Measurements from ENCODE around the gene MAD1L1.

The MAD1L1 gene

GRCh38 chr7:1897861-1898627 lies 334.7 kb downstream of the MAD1L1 start:
- no peak for DNase-seq (ENCODE audit: low read depth)

- no peak for DNase-seq (ENCODE audit: low read depth)
Measured at GRCh38 chr7:1897076-1897860, 335.5 kb downstream of the MAD1L1 start.

- DNase-seq (ENCODE audit: low read depth), result no peak
Measured at GRCh38 chr7:1895664-1896515, 336.9 kb downstream of the MAD1L1 start.

- no peak for DNase-seq (ENCODE audit: low read depth)
Measured at GRCh38 chr7:1894906-1895663, 337.7 kb downstream of the MAD1L1 start.

- no peak for DNase-seq (ENCODE audit: low read depth)
Measured at GRCh38 chr7:1894313-1894900, 338.3 kb downstream of the MAD1L1 start.

- DNase-seq (ENCODE audit: low read depth), result no peak
Measured at GRCh38 chr7:1893451-1893850, 339.3 kb downstream of the MAD1L1 start.

- DNase-seq (ENCODE audit: low read depth), result no peak
Measured at GRCh38 chr7:1893036-1893435, 339.7 kb downstream of the MAD1L1 start.

GRCh38 chr7:1892011-1892965 lies 340.5 kb downstream of the MAD1L1 start:
- DNase-seq (ENCODE audit: low read depth), result no peak

GRCh38 chr7:1890289-1891235 lies 342.2 kb downstream of the MAD1L1 start:
- no peak for DNase-seq (ENCODE audit: low read depth)

- no peak for DNase-seq (ENCODE audit: low read depth)
Measured at GRCh38 chr7:1889556-1890181, 343.1 kb downstream of the MAD1L1 start.

GRCh38 chr7:1889091-1889490 lies 343.7 kb downstream of the MAD1L1 start:
- DNase-seq (ENCODE audit: low read depth), result no peak

- no peak for DNase-seq (ENCODE audit: low read depth)
Measured at GRCh38 chr7:1888425-1888824, 344.3 kb downstream of the MAD1L1 start.

- DNase-seq (ENCODE audit: low read depth), result no peak
Measured at GRCh38 chr7:1887251-1887650, 345.5 kb downstream of the MAD1L1 start.

GRCh38 chr7:1886361-1887064 lies 346.2 kb downstream of the MAD1L1 start:
- no peak for DNase-seq (ENCODE audit: low read depth)

GRCh38 chr7:1885465-1886226 lies 347.1 kb downstream of the MAD1L1 start:
- DNase-seq (ENCODE audit: low read depth), result no peak

- no peak for DNase-seq (ENCODE audit: low read depth)
Measured at GRCh38 chr7:1884583-1885350, 348.0 kb downstream of the MAD1L1 start.

All from T-helper 22 cell (primary cell).